H1 (cell line): Measurements from ENCODE around the gene ZNF598. TPM values are rescaled to one million over a fixed set of nuclear protein-coding genes. Genes with fewer than 3 reads are reported as not detected.

Experiments used
- EP300 ChIP-seq, 2 experiments: IDR thresholded peaks; 1 replicate in 1 of 2; 2 replicates in 1 of 2; pipeline ENCODE4 v1.6.1; 2011 to 2012; ENCODE audit warnings: low read depth in 2 of 2, low read length in 2 of 2, mild to moderate bottlenecking in 2 of 2, borderline replicate concordance in 1 of 2, inconsistent platforms in 1 of 2, moderate library complexity in 1 of 2
- KDM1A ChIP-seq: fragments of 200-600, 300-600 bp; sonication (generic); IDR thresholded peaks from 2 replicates; pipeline ENCODE4 v1.7.1; 2016; ENCODE audit warnings: mild to moderate bottlenecking, low read length, borderline replicate concordance
- NANOG ChIP-seq: IDR thresholded peaks from 2 replicates; pipeline ENCODE4 v1.6.1; 2011; ENCODE audit warnings: low read length, low read depth, mild to moderate bottlenecking, inconsistent platforms; ENCODE audit not compliant: insufficient read depth, poor library complexity, severe bottlenecking
- PHF8 ChIP-seq: fragments of 200-600 bp; sonication (generic); conservative IDR thresholded peaks from 2 replicates; pipeline ENCODE4 v1.7.1; 2012; ENCODE audit warnings: low read depth, mild to moderate bottlenecking, inconsistent platforms, low read length, moderate library complexity
- RXRA ChIP-seq: IDR thresholded peaks from 2 replicates; pipeline ENCODE4 v1.6.1; 2011; ENCODE audit warnings: low read depth, mild to moderate bottlenecking, low read length, moderate library complexity; ENCODE audit not compliant: insufficient read depth
- SAP30 ChIP-seq: fragments of 300-600 bp; sonication (generic); IDR thresholded peaks from 2 replicates; pipeline ENCODE4 v1.7.1; 2012; ENCODE audit warnings: low read length, moderate library complexity, mild to moderate bottlenecking, inconsistent platforms; ENCODE audit not compliant: insufficient read depth, insufficient replicate concordance
- SIX5 ChIP-seq: IDR thresholded peaks from 2 replicates; pipeline ENCODE4 v1.6.1; 2011; ENCODE audit warnings: mild to moderate bottlenecking, low read depth, low read length
- TAF1 ChIP-seq: IDR thresholded peaks from 2 replicates; pipeline ENCODE4 v1.6.1; 2011; ENCODE audit warnings: mild to moderate bottlenecking, low read depth, low read length
- TCF12 ChIP-seq: IDR thresholded peaks from 2 replicates; pipeline ENCODE4 v1.6.1; 2011; ENCODE audit warnings: low read depth, mild to moderate bottlenecking, low read length
- polyA plus RNA-seq, 7 experiments: library from polyadenylated mRNA; depleted of rRNA in 3 of 7; stranded (reverse) in 5 of 7; unstranded in 2 of 7; fragments of >200 nt in 5 of 7; fragments of 200-250 nt in 2 of 7; gene quantifications; 1 replicate in 5 of 7; 2 replicates in 1 of 7; 4 replicates in 1 of 7; pipeline versions ENCODE4 v1.2.1 to v1.2.3, GENCODE V29; 2011 to 2013; ENCODE audit warnings: missing spikeins in 2 of 7, mixed read lengths in 2 of 7
- total RNA-seq: library from RNA; stranded (reverse); fragmentation: NEBNext Ultra II Directional; extraction: Animal tissue kit (Norgen Biotek cat#: 25700); gene quantifications from 2 replicates; pipeline ENCODE4 v1.2.1, GENCODE V29; 2021

ZNF598 gene
- total and polyA plus RNA-seq, 2 of the 8 experiments (the other 6 are each of a cell fraction or from before 2014, with no cell fraction given) = 29.3 to 47.6 TPM

- TF ChIP-seq EP300 (IDR thresholded peaks at IDR 0.05; ENCODE audit: borderline replicate concordance in 1 of 2, low read depth in 2 of 2, low read length in 2 of 2) (peak in 1 of 2 experiments; percentile 12; a peak in 1 of 3 replicates), TCF12 (0 out of 2 replicates have a peak, but pooled peaks have one; percentile 83), PHF8 (no peak), TAF1 (no peak), NANOG (peak; percentile 1), SAP30 (no peak), KDM1A (no peak), SIX5 (no peak), RXRA (no peak)
Observed at GRCh38 chr16:2003827-2004641, 5.6 kb downstream of the ZNF598 start (continued).
